H9 (cell line): ENCODE results near the gene HIGD2B. TPM values are rescaled to one million over a fixed set of nuclear protein-coding genes. Genes with fewer than 3 reads are reported as not detected.

Source experiments
- DNase-seq: peaks from one replicate; pipeline ENCODE4 v3.0.0-alpha.2; 2017
- H2AFZ ChIP-seq: one replicate; pipeline ENCODE4 v1.6.1; 2013; ENCODE audit warnings: mild to moderate bottlenecking, low read length, control low read depth, moderate library complexity
- H2AK5ac ChIP-seq: 2 replicates; pipeline ENCODE4 v1.6.1; 2013; ENCODE audit warnings: low read length, control low read depth, mixed read lengths; ENCODE audit not compliant: insufficient read length
- H2BK120ac ChIP-seq: one replicate; pipeline ENCODE4 v1.6.1; 2013; ENCODE audit warnings: low read depth, mild to moderate bottlenecking, low read length, control low read depth, inconsistent platforms; ENCODE audit not compliant: poor library complexity, severe bottlenecking
- H2BK12ac ChIP-seq: 2 replicates; pipeline ENCODE4 v1.6.1; 2013; ENCODE audit warnings: low read length, control low read depth, mixed read lengths, low read depth; ENCODE audit not compliant: insufficient read length
- H2BK15ac ChIP-seq: 2 replicates; pipeline ENCODE4 v1.6.1; 2013; ENCODE audit warnings: low read depth, low read length, control low read depth
- H2BK20ac ChIP-seq: one replicate; pipeline ENCODE4 v1.6.1; 2013; ENCODE audit warnings: low read depth, mild to moderate bottlenecking, low read length, control low read depth, inconsistent platforms; ENCODE audit not compliant: poor library complexity, severe bottlenecking
- H2BK5ac ChIP-seq: 2 replicates; pipeline ENCODE4 v1.6.1; 2013; ENCODE audit warnings: low read length, control low read depth, mixed read lengths; ENCODE audit not compliant: insufficient read length
- H3K14ac ChIP-seq: 2 replicates; pipeline ENCODE4 v1.6.1; 2013; ENCODE audit warnings: low read length, control low read depth; ENCODE audit not compliant: insufficient read depth
- H3K18ac ChIP-seq: 2 replicates; pipeline ENCODE4 v1.6.1; 2013; ENCODE audit warnings: low read depth, mild to moderate bottlenecking, mixed read lengths, low read length, control low read depth; ENCODE audit not compliant: insufficient read length
- H3K23ac ChIP-seq: 2 replicates; pipeline ENCODE4 v1.6.1; 2013; ENCODE audit warnings: low read length, control low read depth, mixed read lengths, low read depth; ENCODE audit not compliant: insufficient read length
- H3K23me2 ChIP-seq: 2 replicates; pipeline ENCODE4 v1.6.1; 2013; ENCODE audit warnings: low read depth, mild to moderate bottlenecking, mixed read lengths, low read length, control low read depth; ENCODE audit not compliant: insufficient read length, poor library complexity, severe bottlenecking
- H3K27ac ChIP-seq: 2 replicates; pipeline ENCODE4 v1.5.1; 2013; ENCODE audit warnings: low read length, control low read depth, mixed read lengths, low read depth; ENCODE audit not compliant: insufficient read length
- H3K27me3 ChIP-seq: 2 replicates; pipeline ENCODE4 v1.6.1; 2013; ENCODE audit warnings: low read length, control low read depth, inconsistent platforms; ENCODE audit not compliant: insufficient read depth
- H3K4ac ChIP-seq: 2 replicates; pipeline ENCODE4 v1.6.1; 2013; ENCODE audit warnings: low read depth, mild to moderate bottlenecking, control low read depth, inconsistent platforms, low read length, moderate library complexity
- H3K4me1 ChIP-seq: 2 replicates; pipeline ENCODE4 v1.6.1; 2013; ENCODE audit warnings: low read length, control low read depth, inconsistent platforms; ENCODE audit not compliant: insufficient read depth
- H3K4me2 ChIP-seq: 2 replicates; pipeline ENCODE4 v1.6.1; 2013; ENCODE audit warnings: low read length, control low read depth, mixed read lengths; ENCODE audit not compliant: insufficient read length, insufficient read depth
- H3K56ac ChIP-seq: 2 replicates; pipeline ENCODE4 v1.6.1; 2013; ENCODE audit warnings: low read depth, mild to moderate bottlenecking, mixed read lengths, low read length, control low read depth; ENCODE audit not compliant: insufficient read length
- H3K79me1 ChIP-seq: 2 replicates; pipeline ENCODE4 v1.6.1; 2013; ENCODE audit warnings: low read depth, mild to moderate bottlenecking, moderate library complexity, low read length, control low read depth, inconsistent platforms; ENCODE audit not compliant: insufficient read depth, poor library complexity, severe bottlenecking
- H3K79me2 ChIP-seq: 2 replicates; pipeline ENCODE4 v1.6.1; 2013; ENCODE audit warnings: low read length, control low read depth, inconsistent platforms; ENCODE audit not compliant: insufficient read depth
- H3K9ac ChIP-seq: 2 replicates; pipeline ENCODE4 v1.6.1; 2013; ENCODE audit warnings: low read length, control low read depth, mixed read lengths; ENCODE audit not compliant: insufficient read length; ENCODE audit errors: extremely low read depth
- H3K9me3 ChIP-seq: one replicate; pipeline ENCODE4 v1.6.1; 2013; ENCODE audit warnings: low read depth, low read length, inconsistent platforms; ENCODE audit not compliant: control insufficient read depth
- H3T11ph ChIP-seq: one replicate; pipeline ENCODE4 v1.6.1; 2013; ENCODE audit warnings: mild to moderate bottlenecking, low read length, control low read depth, inconsistent platforms
- H4K20me1 ChIP-seq: one replicate; pipeline ENCODE4 v1.6.1; 2013; ENCODE audit not compliant: control insufficient read depth, insufficient read length, insufficient read depth
- H4K5ac ChIP-seq: 2 replicates; pipeline ENCODE4 v1.6.1; 2013; ENCODE audit warnings: low read depth, mild to moderate bottlenecking, mixed read lengths, low read length, control low read depth; ENCODE audit not compliant: insufficient read length
- H4K8ac ChIP-seq: replicated peaks from 2 replicates; pipeline ENCODE4 v1.6.1; 2013; ENCODE audit warnings: low read length, control low read depth, mixed read lengths, low read depth; ENCODE audit not compliant: insufficient read length
- H4K91ac ChIP-seq: 2 replicates; pipeline ENCODE4 v1.6.1; 2013; ENCODE audit warnings: low read depth, mild to moderate bottlenecking, moderate library complexity, mixed read lengths, low read length, control low read depth; ENCODE audit not compliant: insufficient read length
- H3K27ac Mint-ChIP-seq, 3 experiments: 2 replicates in 2 of 3; 3 replicates in 1 of 3; pipeline ENCODE4 v1.8.0; 2020 to 2021; ENCODE audit warnings: mixed read lengths in 3 of 3, mild to moderate bottlenecking in 1 of 3, moderate library complexity in 1 of 3
- H3K27me3 Mint-ChIP-seq: 2 replicates; pipeline ENCODE4 v1.8.0; 2021; ENCODE audit warnings: low read depth, mild to moderate bottlenecking, moderate library complexity, mixed read lengths
- H3K36me3 Mint-ChIP-seq, 3 experiments: 2 replicates in 2 of 3; 3 replicates in 1 of 3; pipeline ENCODE4 v1.8.0; 2020 to 2021; ENCODE audit warnings: low read depth in 3 of 3, mixed read lengths in 3 of 3; ENCODE audit not compliant: insufficient read depth in 1 of 3
- H3K4me1 Mint-ChIP-seq, 2 experiments: 2 replicates each; pipeline ENCODE4 v1.8.0; 2020; ENCODE audit warnings: mixed read lengths in 2 of 2
- H3K4me3 Mint-ChIP-seq, 2 experiments: 2 replicates in 1 of 2; 3 replicates in 1 of 2; pipeline ENCODE4 v1.8.0; 2020 to 2021; ENCODE audit warnings: mild to moderate bottlenecking in 2 of 2, mixed read lengths in 2 of 2, moderate library complexity in 1 of 2
- H3K9me3 Mint-ChIP-seq, 2 experiments: 2 replicates in 1 of 2; 3 replicates in 1 of 2; pipeline ENCODE4 v1.8.0; 2020; ENCODE audit warnings: mild to moderate bottlenecking in 2 of 2, mixed read lengths in 2 of 2, moderate library complexity in 1 of 2
- WGBS: extraction: QIAGEN DNeasy Blood & Tissue Kit; methylation state at CpG from one replicate; pipeline ENCODE4 v1.1.7; 2013; ENCODE audit warnings: missing lambda C conversion rate, low lambda C conversion rate, mixed read lengths; ENCODE audit not compliant: insufficient read length; ENCODE audit errors: extremely low coverage; 5-methylcytosine and 5-hydroxymethylcytosine counted together
- long read RNA-seq: library from polyadenylated mRNA; unstranded; transcript quantifications from one replicate; pipeline ENCODE4 v2.0.0, GENCODE V29; 2020
- total RNA-seq: library from RNA; stranded (reverse); gene quantifications from 2 replicates; pipeline ENCODE4 v1.2.1, GENCODE V29; 2021
- TF ChIP-seq, protein P1 (sequence below): fragments of 200-600 bp; sonication (generic); conservative IDR thresholded peaks from 3 replicates; pipeline ENCODE4 v1.8.0; 2021; ENCODE audit warnings: antibody characterized with exemption, mild to moderate bottlenecking

Gene HIGD2B, protein sequence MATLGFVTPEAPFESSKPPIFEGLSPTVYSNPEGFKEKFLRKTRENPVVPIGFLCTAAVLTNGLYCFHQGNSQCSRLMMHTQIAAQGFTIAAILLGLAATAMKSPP
- not detected in 2 replicates for total RNA-seq
- long read RNA-seq, result 0 reads

DNA sequence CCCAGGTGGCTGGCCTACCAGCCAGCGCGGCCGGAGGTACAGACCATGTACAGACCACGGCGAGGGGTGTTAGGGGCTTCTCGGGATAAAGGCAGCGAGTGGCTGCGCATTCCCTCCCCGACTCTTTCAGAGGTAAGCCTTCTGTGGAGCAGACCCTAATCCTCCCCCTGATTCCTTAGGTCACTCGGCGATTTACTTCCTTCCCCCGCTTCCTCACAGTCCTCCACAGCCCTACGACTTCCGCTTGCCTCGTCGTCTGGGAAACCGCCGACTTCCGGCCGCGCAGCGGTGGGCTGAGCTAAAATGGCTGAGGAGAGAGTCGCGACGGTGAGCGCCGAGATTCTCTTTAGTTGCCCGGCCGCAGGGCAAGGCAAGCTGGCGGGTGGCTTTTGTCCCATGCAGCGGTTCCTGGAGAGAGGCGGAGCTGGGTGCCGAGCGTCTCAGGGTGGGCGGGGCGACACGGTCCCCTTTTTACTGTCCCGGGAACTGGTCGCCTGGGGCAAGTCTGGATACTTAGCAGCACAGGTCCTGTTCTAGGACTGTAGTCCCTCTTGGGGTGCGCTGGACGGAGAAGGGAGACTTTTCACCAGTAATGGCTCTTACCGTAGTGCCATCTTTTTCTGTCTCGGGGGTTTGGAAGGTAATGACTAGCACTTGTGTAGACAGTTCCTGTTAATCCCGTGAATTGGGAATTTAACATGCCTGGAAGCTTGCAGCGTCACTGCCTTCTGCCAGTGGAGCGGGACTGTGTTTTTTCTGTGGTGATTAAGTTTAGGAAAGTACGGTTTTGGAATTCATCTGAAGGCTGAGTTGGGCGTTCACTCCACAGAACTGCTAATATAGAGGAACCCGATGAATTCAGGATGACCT, at the start of gene HIGD2B, which contains the start of gene BBS4:
Gene HIGD2B, minus strand, starts transcription at position 258 of the 870 bp plus-strand sequence. CDS start 9,808 bp downstream, outside the sequence.
Gene BBS4, plus strand, starts transcription at position 283 of the 870 bp plus-strand sequence. Its CDS starts 21 bp downstream, at position 304.
- Histone ChIP-seq H3K4me2 (peak within 1 kb of the TSS; percentile 98), H3K9me3 (no peaks in the 10 kb centered on the region), H3K27me3 (no peaks in the 10 kb centered on the region), H2AK5ac (no peak within 1 kb of the TSS), H2BK15ac (no peak within 1 kb of the TSS), H2BK120ac (no peak within 1 kb of the TSS), H3K56ac (no peak within 1 kb of the TSS), H2BK5ac (peak within 1 kb of the TSS; percentile 68), H3K4me1 (no peaks in the 10 kb centered on the region; the same call in 1 of the 2 replicates), H4K8ac (no peak within 1 kb of the TSS), H3K79me1 (no peaks in the 10 kb centered on the region), H2BK12ac (no peak within 1 kb of the TSS), H3K4ac (no peak within 1 kb of the TSS; the same call in 1 of the 2 replicates), H4K91ac (no peak within 1 kb of the TSS), H4K5ac (no peak within 1 kb of the TSS), H3K79me2 (no peaks in the 10 kb centered on the region; the same call in 1 of the 2 replicates), H3K9ac (peak within 1 kb of the TSS; percentile 65), H3K14ac (0 out of 2 replicates have a peak within 1 kb of the TSS, but pooled peaks have one; percentile 21), H3K23me2 (peaks cover 3% of the 10 kb centered on the region), H2BK20ac (no peak within 1 kb of the TSS), H3K23ac (no peak within 1 kb of the TSS), H3T11ph (no peak within 1 kb of the TSS), H3K27ac (peak within 1 kb of the TSS; percentile 72), H3K18ac (peak within 1 kb of the TSS; percentile 64), H4K20me1 (no peaks in the 10 kb centered on the region), H2AFZ (peak within 1 kb of the TSS; percentile 80)
- TF ChIP-seq, protein P1, sequence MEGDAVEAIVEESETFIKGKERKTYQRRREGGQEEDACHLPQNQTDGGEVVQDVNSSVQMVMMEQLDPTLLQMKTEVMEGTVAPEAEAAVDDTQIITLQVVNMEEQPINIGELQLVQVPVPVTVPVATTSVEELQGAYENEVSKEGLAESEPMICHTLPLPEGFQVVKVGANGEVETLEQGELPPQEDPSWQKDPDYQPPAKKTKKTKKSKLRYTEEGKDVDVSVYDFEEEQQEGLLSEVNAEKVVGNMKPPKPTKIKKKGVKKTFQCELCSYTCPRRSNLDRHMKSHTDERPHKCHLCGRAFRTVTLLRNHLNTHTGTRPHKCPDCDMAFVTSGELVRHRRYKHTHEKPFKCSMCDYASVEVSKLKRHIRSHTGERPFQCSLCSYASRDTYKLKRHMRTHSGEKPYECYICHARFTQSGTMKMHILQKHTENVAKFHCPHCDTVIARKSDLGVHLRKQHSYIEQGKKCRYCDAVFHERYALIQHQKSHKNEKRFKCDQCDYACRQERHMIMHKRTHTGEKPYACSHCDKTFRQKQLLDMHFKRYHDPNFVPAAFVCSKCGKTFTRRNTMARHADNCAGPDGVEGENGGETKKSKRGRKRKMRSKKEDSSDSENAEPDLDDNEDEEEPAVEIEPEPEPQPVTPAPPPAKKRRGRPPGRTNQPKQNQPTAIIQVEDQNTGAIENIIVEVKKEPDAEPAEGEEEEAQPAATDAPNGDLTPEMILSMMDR, result no peak
- H3K9me3 Mint-ChIP-seq, result no peaks in the 10 kb centered on the region; a peak in 1 of 5 replicates
- no peaks in the 10 kb centered on the region for H3K27me3 Mint-ChIP-seq
- peaks cover 0 to 5% (median 0%) of the 10 kb centered on the region in 3 experiments; a peak in 1 of 7 replicates for H3K36me3 Mint-ChIP-seq
- peak within 1 kb of the TSS; percentile 95 to 99 (median 97) for H3K27ac Mint-ChIP-seq
- no CpG with 5 or more reads among the region's 49 CpGs for WGBS
- H3K4me1 Mint-ChIP-seq, result peaks cover 13% of the 10 kb centered on the region in 2 experiments
- DNase-seq, result peak; percentile 93
- H3K4me3 Mint-ChIP-seq, result peak within 1 kb of the TSS; percentile 92 to 96
